Measurements from ENCODE around the gene MYL9. TPM values are rescaled to one million over a fixed set of nuclear protein-coding genes. Genes with fewer than 3 reads are reported as not detected.
A peak's percentile ranks its signal among the peaks of the same experiment; 100 is the strongest.

The MYL9 gene
- total and polyA plus RNA-seq, 2 donors (not counting 3 experiments of a cell fraction or from before 2014, with no cell fraction given) = 41.7 to 116 TPM

DNA sequence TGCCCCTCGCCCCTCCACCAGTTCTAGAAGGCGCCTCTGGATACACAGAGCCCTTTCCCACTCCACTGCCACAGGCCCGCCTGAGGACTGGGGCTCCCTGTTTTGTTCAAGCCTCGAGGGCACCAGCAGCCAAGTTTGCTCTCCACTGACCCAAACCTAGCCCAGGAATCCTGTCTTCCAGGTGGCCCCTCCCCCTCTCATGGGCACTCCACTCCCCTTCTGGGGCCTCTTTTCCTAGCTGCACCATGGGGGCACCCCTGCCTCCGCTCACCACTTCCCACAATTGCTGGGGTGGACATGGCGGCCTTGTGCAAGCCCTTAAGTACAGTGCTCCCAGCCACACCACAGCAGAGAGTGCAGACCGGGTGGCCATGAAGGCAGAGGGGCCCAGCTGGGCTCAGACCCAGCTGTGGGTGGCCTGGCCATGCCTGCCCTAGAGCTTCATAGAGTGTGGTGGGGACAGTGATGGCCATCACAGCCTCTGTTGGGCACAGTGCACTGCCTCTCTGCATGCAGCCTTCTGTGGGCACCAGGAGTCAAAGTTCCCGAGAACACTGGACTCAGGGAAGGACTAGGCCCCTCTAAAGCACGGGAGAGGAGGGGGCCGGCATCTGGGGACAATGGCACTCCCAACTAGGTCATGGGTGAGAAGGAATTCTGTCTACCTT lies 1.3 kb downstream of the MYL9 start:
- Histone ChIP-seq H3K9ac (replicated peaks; ENCODE audit: extremely low read depth, insufficient read depth, low read length) (no peak overlapping the region), H3K36me3 (ENCODE audit: control insufficient read depth in 2 of 2, extremely low read depth in 1 of 2, insufficient read depth in 2 of 2, low read length in 2 of 2) (peaks cover 0 to 2% of the 10 kb centered on the region in 2 experiments), H3K27me3 (ENCODE audit: control insufficient read depth in 2 of 2, insufficient read depth in 2 of 2, low read length in 2 of 2) (no peaks in the 10 kb centered on the region), H3K4me3 (replicated peaks in 1 of 3; ENCODE audit: insufficient read depth in 1 of 3, low read depth in 1 of 3, low read length in 3 of 3) (no peak overlapping the region), H3K4me2 (ENCODE audit: insufficient read depth, low read length) (no peak overlapping the region), H3K9me1 (replicated peaks; ENCODE audit: control insufficient read depth, extremely low read depth, insufficient read depth, low read length) (no peaks in the 10 kb centered on the region), H4K20me1 (replicated peaks; ENCODE audit: control insufficient read depth, extremely low read depth, insufficient read depth, low read length) (no peaks in the 10 kb centered on the region), H3K27ac (ENCODE audit: insufficient read depth, low read depth, low read length) (no peak overlapping the region), H2AFZ (ENCODE audit: low read depth, low read length) (no peak overlapping the region), H3K79me2 (ENCODE audit: control insufficient read depth, insufficient read depth, low read length) (no peaks in the 10 kb centered on the region), H3K9me3 (replicated peaks; ENCODE audit: control insufficient read depth, insufficient read depth, low read length) (no peaks in the 10 kb centered on the region), H3K4me1 (ENCODE audit: control insufficient read depth, extremely low read depth, insufficient read depth, low read length) (peaks cover 11% of the 10 kb centered on the region)
- TF ChIP-seq MYC (IDR thresholded peaks at IDR 0.05; ENCODE audit: low read depth, low read length) (no peak), POLR2AphosphoS5 (IDR thresholded peaks at IDR 0.05; ENCODE audit: insufficient read depth, low read depth, low read length) (no peak), JUN (IDR thresholded peaks at IDR 0.05; ENCODE audit: borderline replicate concordance, insufficient read depth, insufficient read length, low read depth) (no peak)
- TF ChIP-seq, protein P1, sequence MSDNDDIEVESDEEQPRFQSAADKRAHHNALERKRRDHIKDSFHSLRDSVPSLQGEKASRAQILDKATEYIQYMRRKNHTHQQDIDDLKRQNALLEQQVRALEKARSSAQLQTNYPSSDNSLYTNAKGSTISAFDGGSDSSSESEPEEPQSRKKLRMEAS (IDR thresholded peaks at IDR 0.05; ENCODE audit: insufficient read depth, insufficient read length) = no peak
- TF ChIP-seq, protein P2, sequence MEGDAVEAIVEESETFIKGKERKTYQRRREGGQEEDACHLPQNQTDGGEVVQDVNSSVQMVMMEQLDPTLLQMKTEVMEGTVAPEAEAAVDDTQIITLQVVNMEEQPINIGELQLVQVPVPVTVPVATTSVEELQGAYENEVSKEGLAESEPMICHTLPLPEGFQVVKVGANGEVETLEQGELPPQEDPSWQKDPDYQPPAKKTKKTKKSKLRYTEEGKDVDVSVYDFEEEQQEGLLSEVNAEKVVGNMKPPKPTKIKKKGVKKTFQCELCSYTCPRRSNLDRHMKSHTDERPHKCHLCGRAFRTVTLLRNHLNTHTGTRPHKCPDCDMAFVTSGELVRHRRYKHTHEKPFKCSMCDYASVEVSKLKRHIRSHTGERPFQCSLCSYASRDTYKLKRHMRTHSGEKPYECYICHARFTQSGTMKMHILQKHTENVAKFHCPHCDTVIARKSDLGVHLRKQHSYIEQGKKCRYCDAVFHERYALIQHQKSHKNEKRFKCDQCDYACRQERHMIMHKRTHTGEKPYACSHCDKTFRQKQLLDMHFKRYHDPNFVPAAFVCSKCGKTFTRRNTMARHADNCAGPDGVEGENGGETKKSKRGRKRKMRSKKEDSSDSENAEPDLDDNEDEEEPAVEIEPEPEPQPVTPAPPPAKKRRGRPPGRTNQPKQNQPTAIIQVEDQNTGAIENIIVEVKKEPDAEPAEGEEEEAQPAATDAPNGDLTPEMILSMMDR (IDR thresholded peaks at IDR 0.05; ENCODE audit: extremely low read depth in 1 of 2, insufficient read depth in 1 of 2, low read depth in 1 of 2, low read length in 2 of 2) = no peak
- ChIA-PET POLR2A (interaction anchor here (0.9 kb wide), 1 partner anchor 11 kb away, joined by 3 read pairs; no protein-coding TSS in a partner anchor), CTCF (interaction anchor here (0.6 to 1.6 kb wide), 6 partner anchors 9 to 468 kb away, joined by 3 to 8 read pairs (median 4); partner anchors contain the start of gene RAB5IF)
- FAIRE-seq (no peak), DNase-seq (ENCODE audit: low read depth, low spot score) (no peak)
- dilution Hi-C loops (cut with MboI; ENCODE audit: extremely low pct_ligation_motif_present, low sequenced_read_pairs) = no loop called here
- TSS peak; percentile 24 for BruUV-seq (replicated peaks)
- intact Hi-C loops (cut with micrococcal nuclease) = loop anchor here (1.0 to 5.0 kb wide), 2 partner anchors 63 to 80 kb away; partner anchors contain the start of gene RAB5IF
